Measurements from ENCODE around the gene DNAH11. TPM values are rescaled to one million over a fixed set of nuclear protein-coding genes. Genes with fewer than 3 reads are reported as not detected.

Gene DNAH11
- total and polyA plus RNA-seq, 9 of the 15 experiments (the other 6 are each of a cell fraction or from before 2014, with no cell fraction given) = under 0.01 TPM; not detected in 7

DNA sequence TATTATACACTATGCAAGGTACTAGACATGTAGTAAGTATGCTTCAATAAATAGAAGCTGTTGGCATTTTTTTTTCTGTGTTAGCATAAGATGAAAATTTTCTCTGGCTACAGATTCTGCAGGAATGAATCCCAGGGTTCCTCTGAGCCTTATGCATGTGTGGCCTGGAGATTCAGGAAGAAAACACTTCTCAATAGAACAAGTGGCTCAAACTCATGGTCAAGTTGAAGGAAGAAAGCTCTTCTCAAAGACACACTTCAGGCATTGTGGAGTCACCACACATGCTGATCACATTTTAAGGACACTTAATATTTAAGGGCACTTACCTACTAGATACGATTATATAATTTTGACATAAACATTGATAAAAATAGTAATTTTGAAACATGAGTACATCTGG lies 19.5 kb downstream of the DNAH11 start (continued):
- TF ChIP-seq, protein P1, sequence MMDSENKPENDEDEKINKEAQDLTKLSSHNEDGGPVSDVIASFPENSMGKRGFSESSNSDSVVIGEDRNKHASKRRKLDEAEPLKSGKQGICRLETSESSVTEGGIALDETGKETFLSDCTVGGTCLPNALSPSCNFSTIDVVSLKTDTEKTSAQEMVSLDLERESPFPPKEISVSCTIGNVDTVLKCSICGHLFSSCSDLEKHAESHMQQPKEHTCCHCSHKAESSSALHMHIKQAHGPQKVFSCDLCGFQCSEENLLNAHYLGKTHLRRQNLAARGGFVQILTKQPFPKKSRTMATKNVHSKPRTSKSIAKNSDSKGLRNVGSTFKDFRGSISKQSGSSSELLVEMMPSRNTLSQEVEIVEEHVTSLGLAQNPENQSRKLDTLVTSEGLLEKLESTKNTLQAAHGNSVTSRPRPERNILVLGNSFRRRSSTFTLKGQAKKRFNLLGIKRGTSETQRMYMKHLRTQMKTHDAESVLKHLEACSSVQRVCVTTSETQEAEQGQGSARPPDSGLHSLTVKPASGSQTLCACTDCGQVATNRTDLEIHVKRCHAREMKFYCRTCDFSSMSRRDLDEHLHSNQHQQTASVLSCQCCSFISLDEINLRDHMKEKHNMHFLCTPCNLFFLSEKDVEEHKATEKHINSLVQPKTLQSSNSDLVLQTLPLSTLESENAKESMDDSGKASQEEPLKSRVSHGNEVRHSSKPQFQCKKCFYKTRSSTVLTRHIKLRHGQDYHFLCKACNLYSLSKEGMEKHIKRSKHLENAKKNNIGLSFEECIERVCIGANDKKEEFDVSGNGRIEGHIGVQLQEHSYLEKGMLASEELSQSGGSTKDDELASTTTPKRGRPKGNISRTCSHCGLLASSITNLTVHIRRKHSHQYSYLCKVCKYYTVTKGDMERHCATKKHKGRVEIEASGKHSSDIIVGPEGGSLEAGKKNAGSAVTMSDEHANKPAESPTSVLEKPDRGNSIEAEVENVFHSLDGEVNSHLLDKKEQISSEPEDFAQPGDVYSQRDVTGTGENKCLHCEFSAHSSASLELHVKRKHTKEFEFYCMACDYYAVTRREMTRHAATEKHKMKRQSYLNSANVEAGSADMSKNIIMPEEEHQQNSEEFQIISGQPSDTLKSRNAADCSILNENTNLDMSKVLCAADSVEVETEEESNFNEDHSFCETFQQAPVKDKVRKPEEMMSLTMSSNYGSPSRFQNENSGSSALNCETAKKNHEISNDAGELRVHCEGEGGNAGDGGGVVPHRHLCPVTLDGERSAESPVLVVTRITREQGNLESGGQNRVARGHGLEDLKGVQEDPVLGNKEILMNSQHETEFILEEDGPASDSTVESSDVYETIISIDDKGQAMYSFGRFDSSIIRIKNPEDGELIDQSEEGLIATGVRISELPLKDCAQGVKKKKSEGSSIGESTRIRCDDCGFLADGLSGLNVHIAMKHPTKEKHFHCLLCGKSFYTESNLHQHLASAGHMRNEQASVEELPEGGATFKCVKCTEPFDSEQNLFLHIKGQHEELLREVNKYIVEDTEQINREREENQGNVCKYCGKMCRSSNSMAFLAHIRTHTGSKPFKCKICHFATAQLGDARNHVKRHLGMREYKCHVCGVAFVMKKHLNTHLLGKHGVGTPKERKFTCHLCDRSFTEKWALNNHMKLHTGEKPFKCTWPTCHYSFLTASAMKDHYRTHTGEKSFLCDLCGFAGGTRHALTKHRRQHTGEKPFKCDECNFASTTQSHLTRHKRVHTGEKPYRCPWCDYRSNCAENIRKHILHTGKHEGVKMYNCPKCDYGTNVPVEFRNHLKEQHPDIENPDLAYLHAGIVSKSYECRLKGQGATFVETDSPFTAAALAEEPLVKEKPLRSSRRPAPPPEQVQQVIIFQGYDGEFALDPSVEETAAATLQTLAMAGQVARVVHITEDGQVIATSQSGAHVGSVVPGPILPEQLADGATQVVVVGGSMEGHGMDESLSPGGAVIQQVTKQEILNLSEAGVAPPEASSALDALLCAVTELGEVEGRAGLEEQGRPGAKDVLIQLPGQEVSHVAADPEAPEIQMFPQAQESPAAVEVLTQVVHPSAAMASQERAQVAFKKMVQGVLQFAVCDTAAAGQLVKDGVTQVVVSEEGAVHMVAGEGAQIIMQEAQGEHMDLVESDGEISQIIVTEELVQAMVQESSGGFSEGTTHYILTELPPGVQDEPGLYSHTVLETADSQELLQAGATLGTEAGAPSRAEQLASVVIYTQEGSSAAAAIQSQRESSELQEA (IDR thresholded peaks at IDR 0.05; ENCODE audit: low read depth) = no peak
- TF ChIP-seq, protein P2, sequence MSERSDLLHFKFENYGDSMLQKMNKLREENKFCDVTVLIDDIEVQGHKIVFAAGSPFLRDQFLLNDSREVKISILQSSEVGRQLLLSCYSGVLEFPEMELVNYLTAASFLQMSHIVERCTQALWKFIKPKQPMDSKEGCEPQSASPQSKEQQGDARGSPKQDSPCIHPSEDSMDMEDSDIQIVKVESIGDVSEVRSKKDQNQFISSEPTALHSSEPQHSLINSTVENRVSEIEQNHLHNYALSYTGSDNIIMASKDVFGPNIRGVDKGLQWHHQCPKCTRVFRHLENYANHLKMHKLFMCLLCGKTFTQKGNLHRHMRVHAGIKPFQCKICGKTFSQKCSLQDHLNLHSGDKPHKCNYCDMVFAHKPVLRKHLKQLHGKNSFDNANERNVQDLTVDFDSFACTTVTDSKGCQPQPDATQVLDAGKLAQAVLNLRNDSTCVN (CRISPR knock-in tag; IDR thresholded peaks at IDR 0.05) = no peak
- no peak for TF ChIP-seq TAF9B (IDR thresholded peaks at IDR 0.05; ENCODE audit: partially characterized antibody)

Data from K562 (cell line).